ENCODE measurements around the gene TNRC6C.

TNRC6C gene

DNA sequence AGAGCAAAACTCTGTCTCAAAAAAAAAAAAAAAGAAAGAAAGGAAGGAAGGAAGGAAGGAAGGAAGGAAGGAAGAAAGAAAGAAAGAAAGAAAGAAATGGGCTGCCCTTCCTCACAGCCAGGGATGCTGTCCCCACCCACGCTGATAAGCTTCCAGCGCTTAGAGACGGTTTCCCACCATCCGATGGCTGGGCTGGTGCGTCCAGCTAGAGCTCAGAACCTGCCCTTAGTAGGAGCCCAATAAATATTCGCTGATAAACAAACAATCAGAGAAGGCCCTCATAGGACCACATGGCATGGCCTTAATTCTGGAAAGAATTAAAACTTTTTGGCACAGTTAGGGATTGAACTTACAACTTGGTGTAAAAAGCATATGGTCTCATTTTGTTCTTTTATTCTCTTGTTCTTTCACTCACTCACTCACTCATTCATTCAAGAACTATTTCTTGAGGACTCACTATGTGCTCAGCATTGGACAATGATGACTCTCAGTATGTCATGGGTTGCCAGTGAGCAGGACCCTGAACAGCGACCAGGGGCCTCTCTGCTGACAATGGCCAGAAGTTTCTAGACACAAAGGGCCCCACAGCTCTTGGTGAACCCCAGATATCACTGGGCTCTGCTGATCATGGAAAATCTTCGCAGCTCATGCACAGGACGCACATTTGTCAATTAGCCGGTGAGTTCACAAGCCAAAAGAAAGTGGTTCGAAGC is 32.5 kb upstream of the TNRC6C start:
- TF ChIP-seq, protein P1, sequence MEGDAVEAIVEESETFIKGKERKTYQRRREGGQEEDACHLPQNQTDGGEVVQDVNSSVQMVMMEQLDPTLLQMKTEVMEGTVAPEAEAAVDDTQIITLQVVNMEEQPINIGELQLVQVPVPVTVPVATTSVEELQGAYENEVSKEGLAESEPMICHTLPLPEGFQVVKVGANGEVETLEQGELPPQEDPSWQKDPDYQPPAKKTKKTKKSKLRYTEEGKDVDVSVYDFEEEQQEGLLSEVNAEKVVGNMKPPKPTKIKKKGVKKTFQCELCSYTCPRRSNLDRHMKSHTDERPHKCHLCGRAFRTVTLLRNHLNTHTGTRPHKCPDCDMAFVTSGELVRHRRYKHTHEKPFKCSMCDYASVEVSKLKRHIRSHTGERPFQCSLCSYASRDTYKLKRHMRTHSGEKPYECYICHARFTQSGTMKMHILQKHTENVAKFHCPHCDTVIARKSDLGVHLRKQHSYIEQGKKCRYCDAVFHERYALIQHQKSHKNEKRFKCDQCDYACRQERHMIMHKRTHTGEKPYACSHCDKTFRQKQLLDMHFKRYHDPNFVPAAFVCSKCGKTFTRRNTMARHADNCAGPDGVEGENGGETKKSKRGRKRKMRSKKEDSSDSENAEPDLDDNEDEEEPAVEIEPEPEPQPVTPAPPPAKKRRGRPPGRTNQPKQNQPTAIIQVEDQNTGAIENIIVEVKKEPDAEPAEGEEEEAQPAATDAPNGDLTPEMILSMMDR (IDR thresholded peaks at IDR 0.05; ENCODE audit: control insufficient read depth, extremely low read depth, insufficient read depth), result no peak
- no peak for DNase-seq (ENCODE audit: low read depth)
- no peak overlapping the region for H3K4me3 ChIP-seq (ENCODE audit: low read depth, low read length)

DNA sequence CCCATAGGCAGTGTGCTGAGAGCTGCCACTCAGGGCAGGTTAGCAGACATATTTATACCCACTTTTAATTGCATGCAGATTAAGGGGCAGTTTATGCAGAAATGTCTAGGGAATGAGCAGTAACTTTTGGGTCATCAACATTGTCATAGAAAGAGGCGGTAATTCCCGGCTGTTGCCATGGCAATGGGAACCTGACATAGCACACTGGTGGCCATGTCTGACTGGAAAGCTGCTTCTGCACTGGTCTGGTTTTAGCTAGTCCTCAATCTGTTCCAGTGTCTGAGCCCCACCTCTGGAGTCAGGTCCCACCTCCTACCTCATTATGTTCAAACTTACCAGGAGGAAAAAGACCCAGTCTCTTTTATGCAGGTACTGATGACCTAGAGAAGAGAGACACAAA is 31.5 kb upstream of the TNRC6C start:
- TF ChIP-seq, protein P1 (IDR thresholded peaks at IDR 0.05; ENCODE audit: control insufficient read depth, extremely low read depth, insufficient read depth), result no peak
- DNase-seq (ENCODE audit: low read depth), result no peak
- H3K4me3 ChIP-seq (ENCODE audit: low read depth, low read length), result no peak overlapping the region

DNA sequence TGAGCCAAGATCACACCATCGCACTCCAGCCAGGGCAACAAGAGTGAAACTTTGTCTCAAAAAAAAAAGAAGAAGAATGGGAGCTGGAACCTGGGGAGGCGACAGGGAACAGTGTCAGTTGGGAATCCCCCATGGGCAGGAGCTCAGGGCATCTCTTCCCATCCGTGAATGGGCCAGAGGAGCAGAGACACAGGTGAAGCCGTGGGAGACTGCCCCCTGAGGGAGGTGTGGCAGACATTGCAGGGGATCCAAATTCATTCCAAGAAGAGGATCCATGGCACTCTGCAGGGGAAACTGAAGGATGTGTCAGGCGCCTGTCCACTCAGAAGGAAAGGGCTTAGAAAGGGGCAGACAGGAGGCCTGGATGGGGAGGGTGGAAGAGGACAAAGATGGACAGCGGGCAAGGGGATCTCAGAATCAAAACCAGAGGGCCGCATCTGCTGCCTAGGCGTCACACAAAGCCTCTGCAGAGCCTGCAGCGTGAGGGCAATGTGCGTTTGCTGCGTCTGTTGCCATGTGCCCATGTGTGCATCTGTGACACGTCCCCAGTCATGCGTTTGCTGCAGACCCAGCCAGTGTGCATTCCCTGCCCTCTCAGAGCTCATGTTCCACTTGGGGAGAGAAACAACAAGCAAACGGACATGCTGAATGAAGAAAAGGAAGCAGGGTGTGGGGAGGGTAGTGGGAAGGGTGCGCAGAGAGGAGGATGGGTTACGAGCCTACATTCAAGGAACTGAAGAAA is 30.6 kb upstream of the TNRC6C start:
- TF ChIP-seq, protein P1 (IDR thresholded peaks at IDR 0.05; ENCODE audit: control insufficient read depth, extremely low read depth, insufficient read depth), result no peak
- no peak for DNase-seq (ENCODE audit: low read depth)
- H3K4me3 ChIP-seq (ENCODE audit: low read depth, low read length), result no peak overlapping the region

DNA sequence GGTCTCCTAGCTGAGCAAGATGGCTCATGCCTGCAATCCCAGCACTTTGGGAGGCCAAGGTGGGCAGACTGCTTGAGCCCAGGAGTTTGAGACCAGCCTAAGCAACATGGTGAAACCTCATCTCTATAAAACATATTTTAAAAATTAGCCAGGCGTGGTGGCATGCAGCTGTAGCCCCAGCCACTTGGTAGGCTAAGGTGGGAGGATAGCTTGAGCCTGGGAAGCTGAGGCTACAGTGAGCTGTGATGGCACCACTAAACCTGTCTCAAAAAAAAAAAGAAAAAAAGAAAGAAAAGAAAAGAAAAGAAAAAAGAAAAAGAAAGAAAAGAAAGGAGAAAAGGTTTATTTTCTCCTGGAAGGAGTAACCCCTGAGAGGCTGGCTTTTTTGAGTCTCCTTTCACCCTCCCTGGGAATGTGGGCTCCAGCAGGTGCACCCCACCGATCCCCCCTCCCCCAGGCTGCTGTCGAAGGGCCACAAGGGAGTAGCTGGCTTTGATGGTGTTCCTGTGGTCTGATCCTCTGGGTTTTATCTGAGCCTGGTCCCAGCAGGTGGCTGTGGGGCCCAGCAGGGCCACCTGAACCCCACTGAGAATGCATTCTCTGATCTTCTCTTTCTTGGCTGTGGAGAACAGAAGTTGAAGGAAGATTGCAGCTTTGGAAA is 29.9 kb upstream of the TNRC6C start:
- TF ChIP-seq, protein P1 (IDR thresholded peaks at IDR 0.05; ENCODE audit: control insufficient read depth, extremely low read depth, insufficient read depth), result no peak
- DNase-seq (ENCODE audit: low read depth), result no peak

DNA sequence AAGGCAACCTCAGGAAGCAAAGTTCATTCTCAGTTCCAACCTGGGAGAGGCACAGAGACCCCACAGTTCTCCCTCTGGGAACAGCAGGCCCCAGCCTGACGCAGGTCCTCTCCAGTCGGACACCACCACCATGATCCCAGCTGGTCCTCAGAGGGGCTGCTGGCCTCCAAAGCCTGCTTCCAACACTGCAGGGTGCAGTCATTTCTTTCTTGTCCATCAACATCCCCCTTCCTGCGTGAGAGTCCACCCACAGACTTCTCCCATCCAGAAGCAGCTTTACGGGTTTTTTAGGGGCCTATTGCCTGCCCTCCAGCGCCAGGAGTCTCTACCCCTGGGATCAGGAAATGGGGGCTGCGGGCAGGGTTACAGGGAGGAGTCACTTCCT is 29.3 kb upstream of the TNRC6C start:
- no peak overlapping the region for H3K4me3 ChIP-seq (ENCODE audit: low read depth, low read length)

More for the DNA sequence above, 29.9 kb upstream of the TNRC6C start:
- no peak overlapping the region for H3K4me3 ChIP-seq (ENCODE audit: low read depth, low read length)

DNA sequence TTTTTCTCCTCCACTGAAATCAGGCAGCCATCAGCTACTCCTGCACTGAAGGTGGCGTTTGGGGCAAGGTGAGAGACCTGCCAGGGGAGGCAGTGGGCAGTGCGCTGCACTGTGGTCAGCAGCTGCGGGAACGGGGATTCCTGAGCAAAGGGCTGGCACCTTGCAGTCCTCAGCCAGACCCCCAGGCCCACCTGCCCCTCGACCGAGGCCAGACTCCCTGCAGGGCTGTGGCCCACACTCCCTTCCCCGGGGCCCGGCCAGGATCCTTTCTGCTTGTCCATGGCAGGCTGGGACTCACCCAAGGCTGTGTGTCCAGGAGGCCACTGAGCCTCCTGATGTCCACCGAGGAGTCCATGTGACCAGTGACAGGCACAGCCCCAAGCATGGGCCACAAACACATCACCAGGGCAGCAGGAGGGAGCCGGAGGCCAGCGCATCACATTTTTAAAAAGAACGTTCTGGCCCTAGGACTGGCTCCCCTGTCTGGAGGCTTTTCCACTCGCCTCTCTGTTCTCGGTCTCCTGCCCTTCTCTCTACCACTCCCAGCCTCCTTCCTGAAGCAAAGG is 28.5 kb upstream of the TNRC6C start:
- TF ChIP-seq, protein P1 (IDR thresholded peaks at IDR 0.05; ENCODE audit: control insufficient read depth, extremely low read depth, insufficient read depth), result no peak
- no peak for DNase-seq (ENCODE audit: low read depth)
- H3K4me3 ChIP-seq (ENCODE audit: low read depth, low read length), result no peak overlapping the region

More for the DNA sequence above, 29.3 kb upstream of the TNRC6C start:
- DNase-seq (ENCODE audit: low read depth), result no peak
- TF ChIP-seq, protein P1 (IDR thresholded peaks at IDR 0.05; ENCODE audit: control insufficient read depth, extremely low read depth, insufficient read depth), result no peak

Measured in LNCaP clone FGC (cell line).